Endometrial microvascular endothelial cells (primary cell): ENCODE measurements around the gene CRYBG1. TPM values are rescaled to one million over a fixed set of nuclear protein-coding genes. Genes with fewer than 3 reads are reported as not detected.

Experiments
- in situ Hi-C: cut with HindIII; loops from 2 replicates; pipeline ENCODE4 v1.10.0; 2017; ENCODE audit warnings: low sequenced_read_pairs, low pct_unique_long_range_greater_than_20kb; ENCODE audit errors: inconsistent ontology term
- total RNA-seq: library from RNA; depleted of rRNA; stranded (reverse); fragments of >200 nt; gene quantifications from one replicate; pipeline ENCODE4 v1.2.3, GENCODE V29; 2015; ENCODE audit errors: inconsistent ontology term

CRYBG1 gene
- total RNA-seq, 1 donor from 2014 or later: 45.6 TPM

DNA sequence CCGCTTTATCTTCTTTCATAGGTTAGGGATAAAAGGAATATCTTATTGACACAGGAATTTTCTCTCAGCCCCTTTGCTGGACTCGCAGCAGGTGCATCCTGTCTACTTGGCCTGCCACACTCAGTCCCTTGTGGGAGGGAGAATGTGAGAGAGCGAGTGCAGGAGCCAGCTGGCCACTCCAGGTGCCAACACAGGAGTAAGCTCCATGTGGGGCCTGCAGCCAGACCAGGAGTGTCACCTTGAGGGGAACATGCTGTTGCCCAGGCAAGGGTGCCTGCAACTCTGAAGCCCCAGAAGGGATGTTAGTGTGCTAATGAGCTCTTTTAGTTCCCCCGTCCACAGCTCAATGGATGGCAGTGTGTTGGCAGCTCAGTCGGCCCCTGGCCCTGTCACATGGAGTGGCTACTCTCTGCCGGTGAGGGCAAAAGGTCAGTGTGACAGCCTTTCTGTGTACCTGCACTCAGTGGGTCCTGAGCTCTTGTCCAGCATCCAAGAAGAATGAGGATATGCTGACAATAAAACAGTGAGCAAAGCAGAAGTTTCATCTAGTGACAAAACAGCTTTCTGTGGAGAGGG lies 57.1 kb downstream of the CRYBG1 start:
- in situ Hi-C loops: no loop called here

DNA sequence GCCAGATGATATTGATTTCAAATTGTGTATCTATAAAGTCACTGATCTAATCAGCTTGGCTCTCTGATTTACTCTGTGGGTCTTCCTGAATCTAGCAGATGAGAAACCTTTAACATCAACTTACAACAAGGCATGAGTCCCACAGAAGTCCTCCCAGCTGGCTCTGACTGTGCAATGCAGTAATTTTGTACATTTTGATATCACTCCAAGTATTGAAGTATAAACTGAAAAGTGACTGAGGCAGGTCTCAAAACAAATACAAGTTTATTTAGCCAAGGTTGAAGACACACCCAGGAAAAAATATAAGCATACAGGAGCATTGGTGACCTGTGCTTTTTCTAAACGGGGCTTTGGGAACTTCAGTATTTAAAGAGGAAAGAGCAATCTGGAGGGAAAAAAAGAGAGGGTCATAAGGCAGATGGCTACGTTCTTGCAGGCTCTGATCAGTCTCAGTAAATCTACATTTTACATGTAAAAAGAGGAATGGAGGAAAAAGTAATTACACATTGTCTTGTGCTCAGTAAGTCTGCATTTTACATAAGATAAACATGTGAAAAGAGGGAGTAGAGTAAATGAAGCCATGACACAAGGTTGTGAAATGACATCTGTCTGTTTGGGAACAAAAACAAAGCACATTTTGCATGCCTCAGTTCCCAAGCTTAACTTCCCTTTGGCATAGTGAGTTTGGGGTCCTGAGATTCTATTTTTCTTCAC lies 59.5 kb downstream of the CRYBG1 start:
- in situ Hi-C loops: no loop called here

DNA sequence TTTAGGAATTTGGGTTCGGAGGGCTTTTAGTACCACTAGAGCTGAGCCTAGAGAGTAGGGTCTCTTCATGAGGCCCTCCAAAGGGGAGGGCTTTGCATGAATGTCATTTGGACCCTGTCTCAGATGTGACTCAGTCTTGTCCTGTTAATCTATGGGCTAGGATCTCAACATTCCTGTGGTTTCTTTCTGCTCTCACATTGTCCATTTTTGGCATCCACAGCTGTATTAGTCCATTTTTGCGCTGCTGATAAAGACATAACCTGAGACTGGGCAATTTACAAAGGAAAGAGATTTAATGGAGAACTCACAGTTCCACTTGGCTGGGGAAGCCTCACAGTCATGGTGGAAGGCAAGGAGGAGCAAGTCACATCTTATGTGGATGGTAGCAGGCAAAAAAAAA lies 61.0 kb downstream of the CRYBG1 start:
- in situ Hi-C loops: no loop called here

DNA sequence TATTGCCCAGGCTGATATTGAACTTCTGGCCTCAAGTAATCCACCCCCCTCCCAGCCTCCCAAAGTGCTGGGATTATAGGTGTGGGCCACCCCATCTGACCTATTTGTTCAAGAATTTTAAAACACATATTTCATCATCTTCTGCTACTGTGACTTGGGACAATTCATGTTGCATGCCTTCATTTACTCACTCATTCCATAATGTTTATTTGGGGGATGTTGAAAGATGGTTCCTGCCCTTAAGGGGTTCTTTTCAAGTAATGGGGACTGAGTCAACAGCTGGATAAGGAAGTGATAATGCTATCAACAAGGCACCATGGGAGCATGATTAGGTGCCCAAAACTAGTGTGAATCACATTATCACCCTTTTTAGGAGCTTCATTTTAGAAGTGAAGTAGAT lies 62.0 kb downstream of the CRYBG1 start:
- in situ Hi-C loops: no loop called here

DNA sequence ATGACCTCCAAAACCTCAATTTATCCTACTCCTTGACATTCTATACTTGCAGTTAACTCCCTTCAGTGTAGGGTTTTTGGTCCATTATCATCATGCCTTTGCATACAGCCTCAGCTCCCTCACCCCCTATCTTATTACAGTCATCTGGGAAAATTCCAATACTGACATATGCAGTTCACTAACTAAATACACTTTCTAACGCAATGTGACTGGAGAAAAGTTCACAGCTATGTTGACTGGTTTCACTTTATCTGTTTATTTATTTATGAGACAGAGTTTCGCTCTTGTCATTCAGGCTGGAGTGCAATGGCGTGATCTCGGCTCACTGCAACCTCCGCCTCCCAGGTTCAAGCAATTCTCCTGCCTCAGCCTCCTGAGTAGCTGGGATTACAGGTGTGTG lies 64.9 kb downstream of the CRYBG1 start:
- in situ Hi-C loops: no loop called here

DNA sequence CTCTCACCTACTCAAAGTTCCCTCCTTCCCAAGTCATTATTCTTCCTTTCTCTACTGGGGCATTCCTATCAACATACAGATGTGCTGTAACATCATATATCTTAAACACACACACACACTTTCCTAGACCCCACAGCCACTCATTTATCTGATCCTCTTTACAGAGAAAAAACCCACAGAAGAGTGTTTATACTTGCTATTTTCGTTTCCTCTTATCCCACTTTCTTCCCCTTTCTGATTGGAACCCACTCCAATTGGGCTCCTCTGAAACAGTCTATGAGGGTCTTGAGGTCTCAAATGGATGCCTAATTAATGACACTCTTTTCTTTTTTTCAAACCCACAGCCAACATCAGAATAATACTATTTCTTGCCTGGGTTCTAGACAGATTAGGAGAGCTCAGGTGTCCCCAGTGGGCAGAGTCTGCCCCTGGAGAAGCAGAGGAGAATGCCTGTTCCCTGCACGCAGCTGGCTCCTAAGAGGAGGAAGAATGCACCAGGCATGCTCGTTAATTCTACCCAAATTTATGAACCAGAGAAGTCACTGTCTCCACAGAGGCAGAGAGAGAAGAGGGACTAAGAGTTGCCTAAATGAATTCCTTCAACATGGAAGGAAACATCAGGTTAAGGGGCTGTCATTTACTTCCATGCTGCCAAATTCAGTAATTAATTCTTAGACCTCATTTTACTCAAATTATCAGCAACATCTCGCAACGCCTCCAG lies 65.9 kb downstream of the CRYBG1 start:
- in situ Hi-C loops: no loop called here

DNA sequence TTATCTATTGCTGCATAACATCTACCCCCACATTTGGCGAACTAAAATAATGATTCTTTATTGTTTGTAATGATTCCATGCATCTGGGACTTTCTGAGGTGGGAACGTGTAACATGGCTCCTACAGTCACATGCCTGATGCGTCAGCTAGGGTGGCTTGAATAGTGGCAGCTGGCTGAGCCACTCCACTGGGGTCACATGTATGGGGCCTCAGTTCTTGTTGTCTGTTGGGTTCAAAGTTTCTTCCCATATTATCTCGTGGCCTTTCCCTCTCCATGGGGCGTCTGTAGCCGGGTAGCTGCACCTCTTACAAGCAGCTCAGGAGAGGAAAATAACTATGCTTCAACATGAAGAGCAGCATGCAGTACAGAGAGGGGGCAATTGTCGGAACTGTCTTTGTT lies 69.9 kb downstream of the CRYBG1 start:
- in situ Hi-C loops: no loop called here

DNA sequence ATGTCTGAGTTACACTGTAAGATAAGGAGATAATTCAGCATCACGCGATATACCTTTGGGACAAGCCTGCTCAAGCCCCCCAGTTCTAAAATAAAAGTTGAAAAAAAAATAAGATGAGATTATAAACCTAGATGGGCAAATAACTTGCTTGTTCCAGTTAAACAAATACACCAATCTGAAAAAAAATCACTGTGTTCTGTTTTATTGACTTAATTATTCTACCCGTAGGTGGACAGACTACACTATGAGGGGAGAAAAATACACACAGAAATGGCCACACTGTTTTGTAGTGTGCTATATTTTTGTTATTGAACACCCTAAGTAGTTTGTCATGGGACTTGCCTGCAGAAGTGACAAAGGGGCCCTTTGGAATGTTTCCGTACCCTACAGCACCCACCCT lies 70.9 kb downstream of the CRYBG1 start:
- in situ Hi-C loops: no loop called here

DNA sequence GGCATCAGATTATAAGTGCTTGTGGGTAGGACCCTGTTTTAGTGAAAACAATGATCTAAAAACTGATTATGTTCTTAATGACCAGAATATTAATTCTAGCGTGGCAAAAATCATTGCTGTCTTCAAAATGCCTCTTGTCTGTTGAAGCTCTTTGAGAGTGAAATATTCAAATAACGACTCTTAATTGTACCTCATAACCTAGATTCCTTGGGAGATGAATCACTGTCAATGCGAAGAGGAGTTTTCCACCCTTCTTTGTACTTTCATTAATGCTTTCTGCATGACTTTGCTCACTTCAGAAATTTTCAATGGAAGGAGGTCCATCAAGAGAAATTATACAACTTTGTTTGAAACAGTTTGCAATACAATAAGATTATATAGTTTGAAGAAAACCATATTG lies 71.5 kb downstream of the CRYBG1 start:
- in situ Hi-C loops: no loop called here

DNA sequence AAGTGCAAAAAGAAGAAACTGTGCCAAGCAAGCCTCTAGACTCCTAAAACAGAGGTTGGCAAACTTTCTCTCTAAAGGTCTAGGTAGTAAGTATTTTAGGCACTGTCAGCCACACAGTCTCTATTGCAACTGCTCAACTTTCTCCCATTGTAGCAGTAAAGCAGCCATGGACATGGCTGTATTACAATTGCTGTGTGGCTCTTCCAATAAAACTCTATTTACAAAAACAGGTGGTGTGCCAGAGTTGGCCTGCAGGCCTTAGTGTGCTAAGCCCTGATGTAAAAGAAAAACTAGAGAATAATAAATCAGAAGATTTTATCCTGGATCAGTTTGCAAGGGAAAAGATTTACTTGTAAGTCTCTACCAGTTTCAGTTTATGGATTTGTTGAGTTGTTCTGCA lies 74.0 kb downstream of the CRYBG1 start:
- in situ Hi-C loops: no loop called here

DNA sequence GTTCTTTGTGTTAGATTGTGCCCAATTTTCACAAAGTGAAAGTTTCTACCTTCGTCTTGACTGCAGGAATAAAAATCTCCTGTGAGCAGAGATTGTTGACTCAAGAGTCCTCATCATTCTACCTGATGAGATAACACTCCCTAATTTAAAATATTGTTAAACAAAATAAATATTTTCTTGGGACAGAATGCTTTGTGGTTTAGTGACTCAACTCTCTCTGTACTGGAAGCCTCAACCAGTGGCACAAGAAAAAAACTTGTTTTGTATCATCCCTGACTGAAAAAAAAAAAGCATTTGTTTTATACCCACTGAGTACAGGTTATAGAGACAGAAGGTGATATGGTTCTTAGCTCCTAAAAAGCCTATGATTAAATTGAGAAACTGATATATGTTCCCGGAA lies 78.9 kb downstream of the CRYBG1 start:
- in situ Hi-C loops: no loop called here

DNA sequence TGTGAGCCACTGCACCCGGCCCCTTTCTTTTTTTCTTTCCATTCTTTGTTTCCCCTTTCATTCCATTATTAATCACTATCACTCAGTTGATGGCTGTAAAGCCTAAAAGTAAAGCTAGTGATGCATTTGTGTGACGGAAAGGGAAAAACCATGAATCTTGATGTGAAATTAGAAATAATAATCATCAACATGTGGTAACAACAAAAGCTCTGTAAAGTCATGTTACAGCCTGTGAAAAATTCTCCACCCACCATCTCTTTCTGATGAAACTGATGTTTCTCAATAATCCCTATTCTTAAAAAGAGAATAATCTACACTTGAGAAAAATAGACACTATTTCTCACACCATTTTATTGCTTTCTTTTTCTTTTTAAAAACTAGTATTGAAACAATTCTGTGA lies 80.0 kb downstream of the CRYBG1 start:
- in situ Hi-C loops: loop anchor here (10.0 kb wide), 1 partner anchor 114 kb away; no protein-coding TSS in a partner anchor

DNA sequence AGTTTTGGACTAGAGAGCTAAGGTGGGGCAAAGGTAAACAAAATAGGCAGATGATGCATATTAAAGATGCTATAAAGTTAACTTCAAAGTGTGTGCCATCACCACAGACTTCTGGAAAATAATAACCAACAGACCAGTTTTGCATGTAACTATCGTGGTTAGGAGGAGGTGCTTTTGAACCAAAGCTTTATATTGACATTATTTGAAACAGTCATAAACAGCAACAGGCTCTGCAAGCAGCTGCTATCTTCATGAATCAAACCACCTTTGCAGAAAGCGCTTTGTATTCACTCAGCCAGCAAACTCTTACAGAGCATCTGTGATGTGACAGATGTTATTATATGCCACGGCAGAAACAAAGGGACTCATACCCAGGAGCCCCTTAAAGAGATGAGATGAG lies 81.9 kb downstream of the CRYBG1 start:
- in situ Hi-C loops: loop anchor here (10.0 kb wide), 1 partner anchor 112 kb away; no protein-coding TSS in a partner anchor

DNA sequence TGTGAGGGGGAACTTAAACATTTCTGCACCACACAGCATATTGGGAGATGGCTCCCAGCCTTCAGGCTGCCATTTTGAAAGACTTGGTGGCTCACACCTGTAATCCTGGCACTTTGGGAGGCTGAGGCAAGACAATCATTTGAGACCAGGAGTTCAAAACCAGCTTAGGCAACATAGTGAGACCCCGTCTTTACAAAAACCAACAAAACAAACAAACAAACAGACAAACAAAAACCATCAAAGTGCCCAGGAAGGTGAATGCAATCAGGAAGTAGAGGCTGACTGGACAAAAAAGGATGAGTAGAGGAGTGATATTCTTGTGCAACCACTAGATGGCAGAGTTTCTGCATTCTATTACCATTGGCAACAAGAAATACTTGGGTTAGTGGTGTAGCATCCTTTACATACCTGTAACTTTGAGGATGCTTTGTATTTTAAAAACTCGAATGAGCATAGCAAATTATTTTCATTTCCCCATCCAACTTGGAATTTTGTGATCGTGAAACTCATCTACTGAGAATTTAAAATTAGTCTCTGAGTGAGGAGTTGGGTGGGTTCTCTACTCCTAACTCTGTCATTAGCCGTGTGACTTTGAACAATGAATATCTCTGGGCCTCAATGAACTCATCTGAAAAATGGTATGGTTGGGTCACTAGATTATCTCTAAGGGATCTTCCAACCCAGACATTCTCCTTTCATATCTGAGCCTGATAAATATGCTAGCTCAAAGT lies 84.4 kb downstream of the CRYBG1 start:
- in situ Hi-C loops: loop anchor here (10.0 kb wide), 1 partner anchor 110 kb away; no protein-coding TSS in a partner anchor

DNA sequence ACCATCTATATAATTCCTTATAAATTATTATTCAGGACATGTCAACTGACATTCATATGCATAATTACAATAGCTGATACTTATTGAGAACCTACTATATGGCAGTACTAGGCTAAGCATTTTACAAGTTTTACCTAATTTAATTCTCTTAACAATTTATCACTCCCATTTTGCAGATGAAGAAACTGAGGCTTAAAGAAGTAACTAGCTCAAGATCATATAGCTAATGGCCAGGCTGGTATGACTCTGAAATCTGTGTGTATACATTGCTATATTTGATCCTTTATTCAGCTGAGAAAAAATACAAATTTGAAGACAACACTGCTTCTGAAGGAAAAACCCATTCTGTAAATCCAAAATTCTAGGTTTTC lies 85.0 kb downstream of the CRYBG1 start:
- in situ Hi-C loops: loop anchor here (10.0 kb wide), 1 partner anchor 109 kb away; no protein-coding TSS in a partner anchor

DNA sequence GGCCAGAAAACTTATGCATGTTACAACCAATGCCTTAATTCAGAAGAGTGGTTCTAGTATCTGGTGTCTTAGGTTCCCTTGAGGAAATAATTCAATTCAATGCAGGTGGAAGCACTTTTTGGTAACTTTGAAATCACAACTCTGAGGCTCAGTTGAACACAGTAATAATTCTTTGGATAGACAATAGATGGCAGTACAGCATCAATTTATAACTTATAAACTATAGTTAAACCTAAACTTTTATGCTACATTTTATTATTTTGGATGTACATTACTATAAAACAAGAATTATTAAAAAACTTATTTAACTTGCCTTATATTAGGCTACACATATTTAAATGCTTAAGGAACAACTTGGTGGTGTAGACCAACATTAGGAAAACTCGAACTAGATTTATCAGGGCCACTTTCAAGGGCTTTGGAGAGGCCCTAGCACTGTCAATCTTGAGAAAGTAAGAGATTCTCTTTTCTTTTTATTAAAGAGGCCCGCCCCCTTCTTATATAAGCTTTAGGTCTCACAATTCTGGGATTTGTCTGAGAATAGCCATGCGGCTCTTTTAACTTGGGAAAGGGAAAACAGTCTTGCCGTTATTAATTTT lies 85.9 kb downstream of the CRYBG1 start:
- in situ Hi-C loops: loop anchor here (10.0 kb wide), 1 partner anchor 108 kb away; no protein-coding TSS in a partner anchor

DNA sequence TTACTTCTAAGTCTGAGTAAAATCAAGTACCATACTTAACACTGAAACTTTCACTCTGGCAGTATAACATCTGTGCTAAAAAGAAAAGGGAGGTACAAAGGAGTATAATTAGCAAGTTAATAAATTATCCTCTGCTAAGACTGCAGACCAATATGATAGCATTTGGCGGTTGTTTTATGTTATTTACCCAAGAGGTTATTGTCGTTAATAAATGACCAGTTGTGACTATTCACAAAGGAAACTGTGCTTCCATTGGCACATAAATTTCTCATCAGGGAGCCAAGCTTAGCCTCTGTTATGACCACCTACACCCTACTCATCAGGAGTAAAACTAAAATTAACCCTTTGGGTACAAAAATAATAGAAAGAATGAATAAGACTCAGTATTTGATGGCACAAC lies 86.5 kb downstream of the CRYBG1 start:
- in situ Hi-C loops: loop anchor here (10.0 kb wide), 1 partner anchor 108 kb away; no protein-coding TSS in a partner anchor

DNA sequence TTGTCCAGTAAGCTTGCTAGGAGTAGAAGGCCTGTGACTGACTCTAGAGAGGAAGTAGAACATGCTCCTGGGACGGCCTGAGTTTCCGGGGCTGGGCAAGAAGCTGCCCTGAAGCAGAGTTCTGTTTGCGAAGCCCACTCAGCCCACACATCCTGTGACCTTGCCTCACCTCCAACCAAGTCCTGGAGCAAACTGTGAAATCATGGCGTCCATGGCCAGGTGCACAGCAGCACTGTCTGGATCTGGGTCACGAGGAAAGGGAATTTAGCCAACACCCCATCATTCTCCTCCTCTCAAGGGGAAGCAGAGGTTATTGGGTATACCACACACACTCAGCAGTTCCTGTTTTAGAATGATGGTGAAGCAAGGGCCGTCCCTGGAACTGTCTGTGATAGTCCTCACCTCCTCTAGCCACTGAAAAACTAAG lies 87.5 kb downstream of the CRYBG1 start:
- in situ Hi-C loops: loop anchor here (10.0 kb wide), 1 partner anchor 107 kb away; no protein-coding TSS in a partner anchor

DNA sequence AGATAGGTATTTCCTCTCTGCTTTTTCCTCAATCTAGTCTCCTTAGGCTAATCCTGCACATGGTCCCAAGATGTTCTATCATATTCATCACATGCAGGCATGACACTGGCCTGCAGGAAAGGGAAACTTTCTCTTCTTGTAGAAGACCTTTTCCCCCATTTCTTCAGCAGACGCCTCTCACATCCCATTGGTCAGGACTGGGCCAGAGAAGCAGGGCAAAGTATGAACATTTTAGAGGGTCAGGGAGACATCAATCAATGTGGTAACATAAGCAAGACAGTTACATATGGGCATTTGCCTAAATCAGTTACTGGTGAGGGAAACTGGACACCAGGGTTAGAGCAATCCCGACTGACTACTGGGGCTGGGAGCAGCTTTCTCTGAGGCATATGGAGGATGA lies 90.1 kb downstream of the CRYBG1 start:
- in situ Hi-C loops: no loop called here
